Sigmoid colon (tissue), 7 donors: ENCODE data around the gene PRICKLE3. TPM values are rescaled to one million over a fixed set of nuclear protein-coding genes. Genes with fewer than 3 reads are reported as not detected.

ENCODE experiments used
- DNase-seq: peaks from one replicate; pipeline ENCODE4 v3.0.0-alpha.2; 2019
- H3K27ac ChIP-seq, 4 donors: fragments of 200-600 bp; sonication (generic); one replicate each; pipeline ENCODE4 v1.5.1; 2016 to 2019; ENCODE audit warnings: mild to moderate bottlenecking in 1 of 4
- H3K27me3 ChIP-seq, 3 donors: fragments of 200-600 bp; sonication (generic); one replicate each; pipeline ENCODE4 v1.5.1; 2019; ENCODE audit warnings: mild to moderate bottlenecking in 1 of 3
- H3K36me3 ChIP-seq, 4 donors: fragments of 200-600 bp; sonication (generic); one replicate each; pipeline ENCODE4 v1.5.1; 2016 to 2019
- H3K4me1 ChIP-seq, 4 donors: fragments of 200-600 bp; sonication (generic); one replicate each; pipeline ENCODE4 v1.5.1; 2017 to 2019
- H3K4me3 ChIP-seq, 4 donors: fragments of 200-600 bp; sonication (generic); one replicate each; pipeline ENCODE4 v1.5.1; 2017 to 2019; ENCODE audit warnings: mild to moderate bottlenecking in 2 of 4, moderate library complexity in 1 of 4
- H3K9me3 ChIP-seq, 4 donors: fragments of 200-600 bp in 3 of 4; sonication (generic) in 3 of 4; one replicate each; pipeline versions ENCODE4 v1.5.1 to v1.6.1; 2013 to 2019
- EP300 ChIP-seq, 4 donors: sonication (generic); formaldehyde crosslinking; IDR thresholded peaks; one replicate each; pipeline ENCODE4 v1.6.1; 2017; ENCODE audit warnings: antibody characterized with exemption in 4 of 4
- POLR2A ChIP-seq, 2 donors: fragments of 450-650 bp; IDR thresholded peaks; one replicate each; pipeline ENCODE4 v1.6.1; 2016; ENCODE audit warnings: antibody characterized with exemption in 2 of 2, mild to moderate bottlenecking in 2 of 2, moderate library complexity in 2 of 2
- POLR2AphosphoS5 ChIP-seq, 4 donors: sonication (generic); formaldehyde crosslinking; IDR thresholded peaks; one replicate each; pipeline ENCODE4 v1.6.1; 2017; ENCODE audit warnings: antibody characterized with exemption in 4 of 4
- WGBS, 2 donors: extraction: QIAGEN DNeasy Blood & Tissue Kit; methylation state at CpG; one replicate each; pipeline ENCODE4 v1.1.7; 2013; 5-methylcytosine and 5-hydroxymethylcytosine counted together
- intact Hi-C: fragments of 100-400 bp; cut with DNase I; formaldehyde crosslinking; loops from one replicate; pipeline ENCODE4 v1.15.1; 2023
- polyA plus RNA-seq, 3 donors: library from polyadenylated mRNA; stranded (reverse); fragments of 200-250 nt; gene quantifications; one replicate each; pipeline ENCODE4 v1.2.3, GENCODE V29; 2013
- total RNA-seq, 4 donors: library from RNA; depleted of rRNA; stranded (reverse); fragments of >200 nt; gene quantifications; one replicate each; pipeline ENCODE4 v1.1.0, GENCODE V29; 2016
- TF ChIP-seq, protein P1 (sequence below), 4 experiments: fragments of 450-650 bp in 3 of 4; fragments of 200-600 bp in 1 of 4; IDR thresholded peaks; one replicate each; pipeline ENCODE4 v1.5.1; 2016 to 2019; ENCODE audit warnings: antibody characterized with exemption in 4 of 4, mild to moderate bottlenecking in 3 of 4, moderate library complexity in 2 of 4
- donor health status: healthy with polysubstance abuse.
- donor health status: Bipolar disorder and iron deficiency.
- donor health status: healthy.

PRICKLE3 gene
- total and polyA plus RNA-seq, 7 donors = 4.8 to 13.0 (median 8.9) TPM

DNA sequence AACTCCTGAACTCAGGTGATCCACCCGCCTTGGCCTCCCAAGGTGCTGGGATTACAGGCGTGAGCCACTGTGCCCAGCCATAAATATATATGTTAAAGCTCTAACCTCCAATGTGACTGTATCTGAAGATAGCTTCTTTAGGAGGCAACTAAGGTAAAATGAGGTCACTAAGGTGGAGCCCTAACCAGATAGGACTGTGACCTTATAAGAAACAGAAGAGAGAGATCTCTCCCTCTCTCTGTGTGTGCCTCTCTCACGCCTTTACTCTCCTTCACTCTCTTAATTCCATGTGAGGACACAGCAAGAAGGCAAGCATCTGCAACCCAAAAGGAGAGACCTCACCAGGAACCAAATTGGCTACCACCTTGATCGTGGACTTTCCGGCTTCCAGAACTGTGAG is 24.5 kb downstream of the PRICKLE3 start:
- Histone ChIP-seq H3K9me3 (no peaks in the 10 kb centered on the region), H3K36me3 (no peaks in the 10 kb centered on the region), H3K27me3 (no peaks in the 10 kb centered on the region), H3K4me3 (no peak overlapping the region), H3K27ac (no peak overlapping the region), H3K4me1 (peaks cover 0 to 13% (median 5%) of the 10 kb centered on the region in 4 donors)
- TF ChIP-seq, protein P1, sequence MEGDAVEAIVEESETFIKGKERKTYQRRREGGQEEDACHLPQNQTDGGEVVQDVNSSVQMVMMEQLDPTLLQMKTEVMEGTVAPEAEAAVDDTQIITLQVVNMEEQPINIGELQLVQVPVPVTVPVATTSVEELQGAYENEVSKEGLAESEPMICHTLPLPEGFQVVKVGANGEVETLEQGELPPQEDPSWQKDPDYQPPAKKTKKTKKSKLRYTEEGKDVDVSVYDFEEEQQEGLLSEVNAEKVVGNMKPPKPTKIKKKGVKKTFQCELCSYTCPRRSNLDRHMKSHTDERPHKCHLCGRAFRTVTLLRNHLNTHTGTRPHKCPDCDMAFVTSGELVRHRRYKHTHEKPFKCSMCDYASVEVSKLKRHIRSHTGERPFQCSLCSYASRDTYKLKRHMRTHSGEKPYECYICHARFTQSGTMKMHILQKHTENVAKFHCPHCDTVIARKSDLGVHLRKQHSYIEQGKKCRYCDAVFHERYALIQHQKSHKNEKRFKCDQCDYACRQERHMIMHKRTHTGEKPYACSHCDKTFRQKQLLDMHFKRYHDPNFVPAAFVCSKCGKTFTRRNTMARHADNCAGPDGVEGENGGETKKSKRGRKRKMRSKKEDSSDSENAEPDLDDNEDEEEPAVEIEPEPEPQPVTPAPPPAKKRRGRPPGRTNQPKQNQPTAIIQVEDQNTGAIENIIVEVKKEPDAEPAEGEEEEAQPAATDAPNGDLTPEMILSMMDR (IDR thresholded peaks at IDR 0.05) = no peak
- no peak for TF ChIP-seq POLR2A (IDR thresholded peaks at IDR 0.05)
- no peak for TF ChIP-seq POLR2AphosphoS5 (IDR thresholded peaks at IDR 0.05)
- no peak for TF ChIP-seq EP300 (IDR thresholded peaks at IDR 0.05)
- intact Hi-C loops = loop anchor here (10.0 kb wide), 1 partner anchor 117 kb away; the partner anchor contains the start of gene TFE3
- no peak for DNase-seq
- 79 to 89% methylated on average over 5 of the region's 5 CpGs for whole genome bisulfite sequencing, 2 donors

DNA sequence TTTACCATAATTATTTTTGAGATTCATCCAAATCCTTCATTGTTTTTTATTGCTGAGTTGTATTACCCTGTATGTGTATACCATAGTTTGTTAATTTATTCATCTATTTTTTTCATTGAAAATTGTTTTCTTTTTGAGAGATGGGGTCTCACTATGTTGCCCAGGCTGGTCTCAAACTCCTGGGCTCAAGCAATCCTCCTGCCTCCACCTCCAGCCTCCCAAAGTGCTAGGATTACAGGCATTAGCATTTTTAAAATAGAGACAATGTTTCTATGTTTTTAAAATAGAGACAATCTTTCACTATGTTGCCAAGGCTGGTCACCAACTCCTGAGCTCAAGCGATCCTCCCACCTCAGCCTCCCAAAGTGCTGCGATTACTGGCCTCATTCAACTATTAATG is 25.3 kb downstream of the PRICKLE3 start:
- Histone ChIP-seq H3K4me3 (no peak overlapping the region), H3K36me3 (no peaks in the 10 kb centered on the region), H3K27ac (no peak overlapping the region), H3K9me3 (no peaks in the 10 kb centered on the region), H3K27me3 (no peaks in the 10 kb centered on the region), H3K4me1 (peaks cover 0 to 13% (median 5%) of the 10 kb centered on the region in 4 donors)
- TF ChIP-seq, protein P1 (IDR thresholded peaks at IDR 0.05) = no peak
- TF ChIP-seq EP300 (IDR thresholded peaks at IDR 0.05) = no peak
- 94 to 97% methylated on average over 2 of the region's 2 CpGs for WGBS, 2 donors
- no peak for DNase-seq
- intact Hi-C loops = loop anchor here (10.0 kb wide), 1 partner anchor 116 kb away; the partner anchor contains the start of gene TFE3

- no peak overlapping the region for H3K4me3 ChIP-seq
- intact Hi-C loops = loop anchor here (2.0 to 5.0 kb wide), 2 partner anchors 35 to 44 kb away; partner anchors contain the start of genes GPKOW and SYP
- H3K9me3 ChIP-seq = no peaks in the 10 kb centered on the region
- DNase-seq = no peak
- 88 to 91% methylated on average over 24 to 25 of the region's 25 CpGs for WGBS, 2 donors
- TF ChIP-seq, protein P1 (IDR thresholded peaks at IDR 0.05) = no peak
- TF ChIP-seq EP300 (IDR thresholded peaks at IDR 0.05) = no peak
- no peak for TF ChIP-seq POLR2A (IDR thresholded peaks at IDR 0.05)
- TF ChIP-seq POLR2AphosphoS5 (IDR thresholded peaks at IDR 0.05) = no peak
- no peaks in the 10 kb centered on the region for H3K36me3 ChIP-seq
- no peaks in the 10 kb centered on the region for H3K4me1 ChIP-seq
- no peak overlapping the region for H3K27ac ChIP-seq
- no peaks in the 10 kb centered on the region for H3K27me3 ChIP-seq
Observed at GRCh38 chrX:49157194-49157593, 29.0 kb downstream of the PRICKLE3 start.

DNA sequence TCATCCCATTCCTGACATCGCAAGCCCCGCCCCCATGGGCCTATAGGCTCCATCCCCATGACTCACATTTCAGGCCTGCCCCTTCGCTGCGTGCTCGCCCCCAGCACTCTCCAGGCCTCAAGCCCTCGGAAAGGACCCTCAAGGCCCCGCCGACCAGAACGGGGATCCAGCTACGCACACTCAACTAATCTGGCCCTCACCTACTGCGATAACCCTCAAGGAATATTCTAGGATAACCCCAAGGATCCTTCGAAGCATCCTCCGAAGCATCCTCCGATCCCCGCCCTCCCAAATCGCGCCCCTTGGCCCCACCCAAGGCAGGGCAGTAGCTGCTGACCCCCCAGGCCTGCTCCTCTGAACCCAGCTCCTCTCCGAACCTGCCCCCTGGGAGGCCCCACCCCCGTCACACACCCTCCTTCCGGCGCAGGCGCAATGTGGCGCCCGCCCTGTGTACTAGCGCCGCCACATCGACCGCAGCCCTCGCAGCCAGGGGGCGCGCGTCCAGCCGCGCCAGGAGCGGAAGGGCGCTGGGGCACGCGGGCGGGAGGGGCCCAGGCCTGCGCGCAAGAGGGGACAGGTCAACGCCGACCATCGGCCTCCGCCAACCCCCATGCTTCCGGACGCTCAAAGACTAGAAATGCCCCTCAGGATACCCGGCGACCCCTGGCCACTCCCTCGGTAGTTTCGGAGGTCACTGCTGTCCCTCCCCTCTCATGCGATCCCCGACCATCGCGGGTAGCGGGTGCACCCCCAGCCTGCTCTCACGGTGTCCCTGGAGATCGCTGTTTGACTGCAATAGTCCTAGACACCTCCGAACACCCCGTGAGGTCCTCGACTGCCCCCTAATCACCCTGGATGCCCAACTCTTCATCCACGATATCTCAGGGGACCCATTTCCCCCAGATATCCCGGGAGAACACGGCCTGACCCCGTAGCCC is 30.0 kb downstream of the PRICKLE3 start:
- TF ChIP-seq EP300 (IDR thresholded peaks at IDR 0.05) (no peak), POLR2A (IDR thresholded peaks at IDR 0.05) (peak in 1 of 2 donors; percentile 22), POLR2AphosphoS5 (IDR thresholded peaks at IDR 0.05) (peak; percentile 19 to 72 (median 64))
- TF ChIP-seq, protein P1 (IDR thresholded peaks at IDR 0.05) = peak; percentile 32 to 67 (median 62)
- no peaks in the 10 kb centered on the region for H3K9me3 ChIP-seq
- H3K4me1 ChIP-seq = no peaks in the 10 kb centered on the region
- WGBS, 2 donors = 2 to 3% methylated on average over 65 of the region's 65 CpGs
- peak overlapping the region; percentile 92 to 97 (median 94) for H3K27ac ChIP-seq
- H3K36me3 ChIP-seq = no peaks in the 10 kb centered on the region
- intact Hi-C loops = loop anchor here (2.0 to 5.0 kb wide), 2 partner anchors 34 to 45 kb away; partner anchors contain the start of genes GPKOW and SYP
- H3K27me3 ChIP-seq = no peaks in the 10 kb centered on the region
- peak; percentile 96 for DNase-seq
- H3K4me3 ChIP-seq = peak overlapping the region; percentile 43 to 56 (median 51)
